Esophagus muscularis mucosa (tissue), 3 donors: ENCODE results near the gene BCAS4.

Source experiments
- POLR2AphosphoS5 ChIP-seq, 2 donors: sonication (generic); formaldehyde crosslinking; IDR thresholded peaks; one replicate each; pipeline ENCODE4 v1.6.1; 2017; ENCODE audit warnings: antibody characterized with exemption in 2 of 2
- TF ChIP-seq, protein P1 (sequence below), 3 experiments: fragments of 200-600 bp in 2 of 3; fragments of 450-650 bp in 1 of 3; sonication (generic) in 2 of 3; IDR thresholded peaks; one replicate each; pipeline ENCODE4 v1.5.1; 2017 to 2019; ENCODE audit warnings: antibody characterized with exemption in 3 of 3, mild to moderate bottlenecking in 2 of 3, moderate library complexity in 1 of 3

GRCh38 chr20:50845566-50846215 lies 50.8 kb downstream of the BCAS4 start:
- no peak for TF ChIP-seq POLR2AphosphoS5 (IDR thresholded peaks at IDR 0.05)
- TF ChIP-seq, protein P1, sequence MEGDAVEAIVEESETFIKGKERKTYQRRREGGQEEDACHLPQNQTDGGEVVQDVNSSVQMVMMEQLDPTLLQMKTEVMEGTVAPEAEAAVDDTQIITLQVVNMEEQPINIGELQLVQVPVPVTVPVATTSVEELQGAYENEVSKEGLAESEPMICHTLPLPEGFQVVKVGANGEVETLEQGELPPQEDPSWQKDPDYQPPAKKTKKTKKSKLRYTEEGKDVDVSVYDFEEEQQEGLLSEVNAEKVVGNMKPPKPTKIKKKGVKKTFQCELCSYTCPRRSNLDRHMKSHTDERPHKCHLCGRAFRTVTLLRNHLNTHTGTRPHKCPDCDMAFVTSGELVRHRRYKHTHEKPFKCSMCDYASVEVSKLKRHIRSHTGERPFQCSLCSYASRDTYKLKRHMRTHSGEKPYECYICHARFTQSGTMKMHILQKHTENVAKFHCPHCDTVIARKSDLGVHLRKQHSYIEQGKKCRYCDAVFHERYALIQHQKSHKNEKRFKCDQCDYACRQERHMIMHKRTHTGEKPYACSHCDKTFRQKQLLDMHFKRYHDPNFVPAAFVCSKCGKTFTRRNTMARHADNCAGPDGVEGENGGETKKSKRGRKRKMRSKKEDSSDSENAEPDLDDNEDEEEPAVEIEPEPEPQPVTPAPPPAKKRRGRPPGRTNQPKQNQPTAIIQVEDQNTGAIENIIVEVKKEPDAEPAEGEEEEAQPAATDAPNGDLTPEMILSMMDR (IDR thresholded peaks at IDR 0.05) = no peak
